H9 (cell line): ENCODE measurements around the gene KIRREL3. TPM values are rescaled to one million over a fixed set of nuclear protein-coding genes. Genes with fewer than 3 reads are reported as not detected.

Experiments
- DNase-seq: peaks from one replicate; pipeline ENCODE4 v3.0.0-alpha.2; 2017
- H2AFZ ChIP-seq: one replicate; pipeline ENCODE4 v1.6.1; 2013; ENCODE audit warnings: mild to moderate bottlenecking, low read length, control low read depth, moderate library complexity
- H2AK5ac ChIP-seq: 2 replicates; pipeline ENCODE4 v1.6.1; 2013; ENCODE audit warnings: low read length, control low read depth, mixed read lengths; ENCODE audit not compliant: insufficient read length
- H2BK120ac ChIP-seq: one replicate; pipeline ENCODE4 v1.6.1; 2013; ENCODE audit warnings: low read depth, mild to moderate bottlenecking, low read length, control low read depth, inconsistent platforms; ENCODE audit not compliant: poor library complexity, severe bottlenecking
- H2BK12ac ChIP-seq: 2 replicates; pipeline ENCODE4 v1.6.1; 2013; ENCODE audit warnings: low read length, control low read depth, mixed read lengths, low read depth; ENCODE audit not compliant: insufficient read length
- H2BK15ac ChIP-seq: 2 replicates; pipeline ENCODE4 v1.6.1; 2013; ENCODE audit warnings: low read depth, low read length, control low read depth
- H2BK20ac ChIP-seq: one replicate; pipeline ENCODE4 v1.6.1; 2013; ENCODE audit warnings: low read depth, mild to moderate bottlenecking, low read length, control low read depth, inconsistent platforms; ENCODE audit not compliant: poor library complexity, severe bottlenecking
- H2BK5ac ChIP-seq: 2 replicates; pipeline ENCODE4 v1.6.1; 2013; ENCODE audit warnings: low read length, control low read depth, mixed read lengths; ENCODE audit not compliant: insufficient read length
- H3K14ac ChIP-seq: 2 replicates; pipeline ENCODE4 v1.6.1; 2013; ENCODE audit warnings: low read length, control low read depth; ENCODE audit not compliant: insufficient read depth
- H3K18ac ChIP-seq: 2 replicates; pipeline ENCODE4 v1.6.1; 2013; ENCODE audit warnings: low read depth, mild to moderate bottlenecking, mixed read lengths, low read length, control low read depth; ENCODE audit not compliant: insufficient read length
- H3K23ac ChIP-seq: 2 replicates; pipeline ENCODE4 v1.6.1; 2013; ENCODE audit warnings: low read length, control low read depth, mixed read lengths, low read depth; ENCODE audit not compliant: insufficient read length
- H3K23me2 ChIP-seq: 2 replicates; pipeline ENCODE4 v1.6.1; 2013; ENCODE audit warnings: low read depth, mild to moderate bottlenecking, mixed read lengths, low read length, control low read depth; ENCODE audit not compliant: insufficient read length, poor library complexity, severe bottlenecking
- H3K27ac ChIP-seq: 2 replicates; pipeline ENCODE4 v1.5.1; 2013; ENCODE audit warnings: low read length, control low read depth, mixed read lengths, low read depth; ENCODE audit not compliant: insufficient read length
- H3K27me3 ChIP-seq: 2 replicates; pipeline ENCODE4 v1.6.1; 2013; ENCODE audit warnings: low read length, control low read depth, inconsistent platforms; ENCODE audit not compliant: insufficient read depth
- H3K4ac ChIP-seq: 2 replicates; pipeline ENCODE4 v1.6.1; 2013; ENCODE audit warnings: low read depth, mild to moderate bottlenecking, control low read depth, inconsistent platforms, low read length, moderate library complexity
- H3K4me1 ChIP-seq: 2 replicates; pipeline ENCODE4 v1.6.1; 2013; ENCODE audit warnings: low read length, control low read depth, inconsistent platforms; ENCODE audit not compliant: insufficient read depth
- H3K4me2 ChIP-seq: 2 replicates; pipeline ENCODE4 v1.6.1; 2013; ENCODE audit warnings: low read length, control low read depth, mixed read lengths; ENCODE audit not compliant: insufficient read length, insufficient read depth
- H3K56ac ChIP-seq: 2 replicates; pipeline ENCODE4 v1.6.1; 2013; ENCODE audit warnings: low read depth, mild to moderate bottlenecking, mixed read lengths, low read length, control low read depth; ENCODE audit not compliant: insufficient read length
- H3K79me1 ChIP-seq: 2 replicates; pipeline ENCODE4 v1.6.1; 2013; ENCODE audit warnings: low read depth, mild to moderate bottlenecking, moderate library complexity, low read length, control low read depth, inconsistent platforms; ENCODE audit not compliant: insufficient read depth, poor library complexity, severe bottlenecking
- H3K79me2 ChIP-seq: 2 replicates; pipeline ENCODE4 v1.6.1; 2013; ENCODE audit warnings: low read length, control low read depth, inconsistent platforms; ENCODE audit not compliant: insufficient read depth
- H3K9ac ChIP-seq: 2 replicates; pipeline ENCODE4 v1.6.1; 2013; ENCODE audit warnings: low read length, control low read depth, mixed read lengths; ENCODE audit not compliant: insufficient read length; ENCODE audit errors: extremely low read depth
- H3K9me3 ChIP-seq: one replicate; pipeline ENCODE4 v1.6.1; 2013; ENCODE audit warnings: low read depth, low read length, inconsistent platforms; ENCODE audit not compliant: control insufficient read depth
- H3T11ph ChIP-seq: one replicate; pipeline ENCODE4 v1.6.1; 2013; ENCODE audit warnings: mild to moderate bottlenecking, low read length, control low read depth, inconsistent platforms
- H4K20me1 ChIP-seq: one replicate; pipeline ENCODE4 v1.6.1; 2013; ENCODE audit not compliant: control insufficient read depth, insufficient read length, insufficient read depth
- H4K5ac ChIP-seq: 2 replicates; pipeline ENCODE4 v1.6.1; 2013; ENCODE audit warnings: low read depth, mild to moderate bottlenecking, mixed read lengths, low read length, control low read depth; ENCODE audit not compliant: insufficient read length
- H4K8ac ChIP-seq: replicated peaks from 2 replicates; pipeline ENCODE4 v1.6.1; 2013; ENCODE audit warnings: low read length, control low read depth, mixed read lengths, low read depth; ENCODE audit not compliant: insufficient read length
- H4K91ac ChIP-seq: 2 replicates; pipeline ENCODE4 v1.6.1; 2013; ENCODE audit warnings: low read depth, mild to moderate bottlenecking, moderate library complexity, mixed read lengths, low read length, control low read depth; ENCODE audit not compliant: insufficient read length
- H3K27ac Mint-ChIP-seq, 3 experiments: 2 replicates in 2 of 3; 3 replicates in 1 of 3; pipeline ENCODE4 v1.8.0; 2020 to 2021; ENCODE audit warnings: mixed read lengths in 3 of 3, mild to moderate bottlenecking in 1 of 3, moderate library complexity in 1 of 3
- H3K27me3 Mint-ChIP-seq: 2 replicates; pipeline ENCODE4 v1.8.0; 2021; ENCODE audit warnings: low read depth, mild to moderate bottlenecking, moderate library complexity, mixed read lengths
- H3K36me3 Mint-ChIP-seq, 3 experiments: 2 replicates in 2 of 3; 3 replicates in 1 of 3; pipeline ENCODE4 v1.8.0; 2020 to 2021; ENCODE audit warnings: low read depth in 3 of 3, mixed read lengths in 3 of 3; ENCODE audit not compliant: insufficient read depth in 1 of 3
- H3K4me1 Mint-ChIP-seq, 2 experiments: 2 replicates each; pipeline ENCODE4 v1.8.0; 2020; ENCODE audit warnings: mixed read lengths in 2 of 2
- H3K4me3 Mint-ChIP-seq, 2 experiments: 2 replicates in 1 of 2; 3 replicates in 1 of 2; pipeline ENCODE4 v1.8.0; 2020 to 2021; ENCODE audit warnings: mild to moderate bottlenecking in 2 of 2, mixed read lengths in 2 of 2, moderate library complexity in 1 of 2
- H3K9me3 Mint-ChIP-seq, 2 experiments: 2 replicates in 1 of 2; 3 replicates in 1 of 2; pipeline ENCODE4 v1.8.0; 2020; ENCODE audit warnings: mild to moderate bottlenecking in 2 of 2, mixed read lengths in 2 of 2, moderate library complexity in 1 of 2
- CTCF ChIP-seq: fragments of 200-600 bp; sonication (generic); conservative IDR thresholded peaks from 3 replicates; pipeline ENCODE4 v1.8.0; 2021; ENCODE audit warnings: antibody characterized with exemption, mild to moderate bottlenecking
- WGBS: extraction: QIAGEN DNeasy Blood & Tissue Kit; methylation state at CpG from one replicate; pipeline ENCODE4 v1.1.7; 2013; ENCODE audit warnings: missing lambda C conversion rate, low lambda C conversion rate, mixed read lengths; ENCODE audit not compliant: insufficient read length; ENCODE audit errors: extremely low coverage; 5-methylcytosine and 5-hydroxymethylcytosine counted together
- total RNA-seq: library from RNA; stranded (reverse); gene quantifications from 2 replicates; pipeline ENCODE4 v1.2.1, GENCODE V29; 2021

The KIRREL3 gene
- total RNA-seq, 1 experiment from 2014 or later, result 0.17 TPM

- H3K4me2 ChIP-seq, result no peak overlapping the region
- Mint-ChIP-seq H3K27ac (no peak overlapping the region), H3K9me3 (no peaks in the 10 kb centered on the region), H3K4me3 (no peak overlapping the region), H3K27me3 (peaks cover 1% of the 10 kb centered on the region; the same call in 1 of the 2 replicates), H3K4me1 (peaks cover 4 to 5% of the 10 kb centered on the region in 2 experiments; a peak in 3 of 4 replicates), H3K36me3 (no peaks in the 10 kb centered on the region)
- H3T11ph ChIP-seq, result no peak overlapping the region
- TF ChIP-seq CTCF, result no peak
- no peak overlapping the region for H2AK5ac ChIP-seq
- H3K14ac ChIP-seq, result no peak overlapping the region
- no peak overlapping the region for H2BK15ac ChIP-seq
- no peaks in the 10 kb centered on the region for H3K23me2 ChIP-seq
- H2AFZ ChIP-seq, result no peak overlapping the region
- H4K8ac ChIP-seq, result no peak overlapping the region
- DNase-seq, result no peak
- no CpG with 5 or more reads among the region's 7 CpGs for WGBS
- H3K23ac ChIP-seq, result no peak overlapping the region
- H3K4me1 ChIP-seq, result no peaks in the 10 kb centered on the region
- H2BK120ac ChIP-seq, result no peak overlapping the region
- no peak overlapping the region for H3K4ac ChIP-seq
- H3K27me3 ChIP-seq, result no peaks in the 10 kb centered on the region
- H3K9ac ChIP-seq, result no peak overlapping the region
- H3K79me1 ChIP-seq, result no peaks in the 10 kb centered on the region
- H3K18ac ChIP-seq, result no peak overlapping the region
- no peak overlapping the region for H4K5ac ChIP-seq
- H2BK12ac ChIP-seq, result no peak overlapping the region
- H3K79me2 ChIP-seq, result no peaks in the 10 kb centered on the region
- no peak overlapping the region for H3K56ac ChIP-seq
- H4K91ac ChIP-seq, result no peak overlapping the region
- no peak overlapping the region for H2BK5ac ChIP-seq
- no peaks in the 10 kb centered on the region for H3K9me3 ChIP-seq
- no peaks in the 10 kb centered on the region for H4K20me1 ChIP-seq
- H3K27ac ChIP-seq, result no peak overlapping the region
- no peak overlapping the region for H2BK20ac ChIP-seq
Observed at GRCh38 chr11:126754591-126755426, 245.8 kb downstream of the KIRREL3 start.
